Epithelial cell of proximal tubule (primary cell): Measurements from ENCODE around the gene KCTD4. TPM values are rescaled to one million over a fixed set of nuclear protein-coding genes. Genes with fewer than 3 reads are reported as not detected.

Experiments
- DNase-seq: peaks from one replicate; pipeline ENCODE4 v3.0.0-alpha.2; 2011; ENCODE audit warnings: low read depth
- H3K4me3 ChIP-seq: 2 replicates; pipeline ENCODE4 v1.5.1; 2011; ENCODE audit warnings: low read depth, mild to moderate bottlenecking, low read length
- CTCF ChIP-seq: conservative IDR thresholded peaks from 2 replicates; pipeline ENCODE4 v1.5.1; 2012; ENCODE audit warnings: low read depth, mild to moderate bottlenecking, low read length
- total RNA-seq: library from RNA; depleted of rRNA; stranded (reverse); fragments of >200 nt; gene quantifications from 2 replicates; pipeline ENCODE4 v1.2.3, GENCODE V29; 2015

The KCTD4 gene
- total RNA-seq, 1 donor from 2014 or later = 0.63 TPM

GRCh38 chr13:45205124-45205523, 4.3 kb upstream of the KCTD4 start:
- H3K4me3 ChIP-seq = no peak overlapping the region
- TF ChIP-seq CTCF = no peak
- DNase-seq = no peak

- DNase-seq = no peak
- no peak for TF ChIP-seq CTCF
- H3K4me3 ChIP-seq = no peak overlapping the region
These were observed 1.1 kb downstream of the KCTD4 start for GRCh38 chr13:45199711-45200110.

- no peak overlapping the region for H3K4me3 ChIP-seq
- TF ChIP-seq CTCF = no peak
- DNase-seq = no peak
These were observed 1.9 kb downstream of the KCTD4 start for GRCh38 chr13:45198924-45199323.

- no peak for TF ChIP-seq CTCF
- H3K4me3 ChIP-seq = no peak overlapping the region
- no peak for DNase-seq
These were observed 2.8 kb downstream of the KCTD4 start for GRCh38 chr13:45198041-45198440.

GRCh38 chr13:45196622-45197021, 4.2 kb downstream of the KCTD4 start:
- DNase-seq = no peak
- TF ChIP-seq CTCF = no peak
- no peak overlapping the region for H3K4me3 ChIP-seq

GRCh38 chr13:45196096-45196495, 4.7 kb downstream of the KCTD4 start:
- no peak for DNase-seq
- no peak for TF ChIP-seq CTCF
- H3K4me3 ChIP-seq = no peak overlapping the region

- H3K4me3 ChIP-seq = no peak overlapping the region
- TF ChIP-seq CTCF = no peak
- DNase-seq = no peak
These were observed 5.4 kb downstream of the KCTD4 start for GRCh38 chr13:45195421-45195820.
